DND-41 (cell line): ENCODE data around the gene DNAI4.

ENCODE experiments used
- CTCF ChIP-seq: IDR thresholded peaks from 2 replicates; pipeline ENCODE4 v1.5.1; 2012; ENCODE audit warnings: borderline replicate concordance, low read length, moderate library complexity, mild to moderate bottlenecking; ENCODE audit not compliant: poor library complexity, severe bottlenecking; ENCODE audit errors: extremely low read depth
- EZH2 ChIP-seq: IDR thresholded peaks from 3 replicates; pipeline ENCODE4 v1.6.1; 2012; ENCODE audit warnings: borderline replicate concordance, low read depth, mild to moderate bottlenecking, moderate library complexity, low read length, inconsistent platforms; ENCODE audit not compliant: severe bottlenecking

- TF ChIP-seq EZH2 (no peak), CTCF (no peak)
These were observed 145.7 kb downstream of the DNAI4 start for GRCh38 chr1:66778969-66779368.
